ENCODE results near the gene A4GALT. TPM values are rescaled to one million over a fixed set of nuclear protein-coding genes. Genes with fewer than 3 reads are reported as not detected.

A4GALT gene
- total and polyA plus RNA-seq, 2 of the 13 experiments (the other 11 are each of a cell fraction or from before 2014, with no cell fraction given): 0.09 to 1.1 TPM

DNA sequence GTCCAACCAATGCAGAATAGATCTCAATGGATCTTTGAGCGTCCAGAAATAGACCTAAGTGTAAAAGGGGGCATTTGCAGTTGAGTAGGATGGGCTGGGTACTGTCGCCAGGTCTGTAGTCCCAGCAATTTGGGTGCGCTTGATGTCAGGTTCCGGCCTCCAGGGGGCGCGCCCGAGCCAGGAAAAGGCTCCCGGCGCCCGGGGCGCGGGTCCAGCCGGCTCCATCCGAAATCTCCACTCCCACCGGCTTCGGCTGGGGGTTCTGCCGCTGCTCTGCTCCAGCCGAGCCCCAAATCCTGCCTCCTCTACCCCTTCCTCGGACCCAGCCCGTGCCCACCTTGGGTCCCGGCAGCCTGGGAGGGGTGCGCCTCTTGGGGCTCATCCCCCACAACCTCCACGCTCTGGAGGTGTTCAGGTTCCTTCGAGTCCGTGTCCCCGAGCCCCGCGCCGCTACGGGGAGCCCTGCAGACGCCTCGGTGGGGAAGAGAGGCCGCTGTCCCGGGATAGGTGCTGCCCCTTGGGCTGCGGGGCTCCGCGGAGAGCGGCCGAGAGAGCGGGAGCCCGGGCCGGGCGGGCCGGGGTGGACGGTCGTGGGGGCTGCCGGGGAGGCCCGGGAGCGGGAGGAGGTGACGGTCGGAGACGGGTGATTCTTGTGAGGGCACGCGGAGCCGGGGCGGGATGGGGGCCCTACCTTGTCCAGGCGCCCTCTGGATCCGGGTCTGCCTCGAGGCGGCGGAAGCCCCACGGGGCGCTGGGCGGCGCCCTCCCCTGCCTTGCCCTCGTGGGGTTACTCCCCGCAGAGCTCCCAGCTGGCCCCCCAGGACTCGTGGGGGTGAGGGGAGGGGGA is 58.5 kb downstream of the A4GALT start (continued):
- TF ChIP-seq, protein P1, sequence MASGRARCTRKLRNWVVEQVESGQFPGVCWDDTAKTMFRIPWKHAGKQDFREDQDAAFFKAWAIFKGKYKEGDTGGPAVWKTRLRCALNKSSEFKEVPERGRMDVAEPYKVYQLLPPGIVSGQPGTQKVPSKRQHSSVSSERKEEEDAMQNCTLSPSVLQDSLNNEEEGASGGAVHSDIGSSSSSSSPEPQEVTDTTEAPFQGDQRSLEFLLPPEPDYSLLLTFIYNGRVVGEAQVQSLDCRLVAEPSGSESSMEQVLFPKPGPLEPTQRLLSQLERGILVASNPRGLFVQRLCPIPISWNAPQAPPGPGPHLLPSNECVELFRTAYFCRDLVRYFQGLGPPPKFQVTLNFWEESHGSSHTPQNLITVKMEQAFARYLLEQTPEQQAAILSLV (CRISPR knock-in tag; IDR thresholded peaks at IDR 0.05; ENCODE audit: borderline replicate concordance): no peak
- TF ChIP-seq SP2 (CRISPR knock-in tag; IDR thresholded peaks at IDR 0.05) (no peak), ZNF772 (CRISPR knock-in tag; IDR thresholded peaks at IDR 0.05) (no peak), SALL1 (CRISPR knock-in tag; IDR thresholded peaks at IDR 0.05) (no peak), MAZ (IDR thresholded peaks at IDR 0.05; ENCODE audit: borderline replicate concordance, low read depth, low read length) (no peak), MAZ (CRISPR knock-in tag; IDR thresholded peaks at IDR 0.05; ENCODE audit: low read depth) (no peak), TBX3 (IDR thresholded peaks at IDR 0.05; ENCODE audit: borderline replicate concordance) (no peak), RARG (CRISPR knock-in tag; IDR thresholded peaks at IDR 0.05; ENCODE audit: low read depth) (no peak)
- TF ChIP-seq, protein P2, sequence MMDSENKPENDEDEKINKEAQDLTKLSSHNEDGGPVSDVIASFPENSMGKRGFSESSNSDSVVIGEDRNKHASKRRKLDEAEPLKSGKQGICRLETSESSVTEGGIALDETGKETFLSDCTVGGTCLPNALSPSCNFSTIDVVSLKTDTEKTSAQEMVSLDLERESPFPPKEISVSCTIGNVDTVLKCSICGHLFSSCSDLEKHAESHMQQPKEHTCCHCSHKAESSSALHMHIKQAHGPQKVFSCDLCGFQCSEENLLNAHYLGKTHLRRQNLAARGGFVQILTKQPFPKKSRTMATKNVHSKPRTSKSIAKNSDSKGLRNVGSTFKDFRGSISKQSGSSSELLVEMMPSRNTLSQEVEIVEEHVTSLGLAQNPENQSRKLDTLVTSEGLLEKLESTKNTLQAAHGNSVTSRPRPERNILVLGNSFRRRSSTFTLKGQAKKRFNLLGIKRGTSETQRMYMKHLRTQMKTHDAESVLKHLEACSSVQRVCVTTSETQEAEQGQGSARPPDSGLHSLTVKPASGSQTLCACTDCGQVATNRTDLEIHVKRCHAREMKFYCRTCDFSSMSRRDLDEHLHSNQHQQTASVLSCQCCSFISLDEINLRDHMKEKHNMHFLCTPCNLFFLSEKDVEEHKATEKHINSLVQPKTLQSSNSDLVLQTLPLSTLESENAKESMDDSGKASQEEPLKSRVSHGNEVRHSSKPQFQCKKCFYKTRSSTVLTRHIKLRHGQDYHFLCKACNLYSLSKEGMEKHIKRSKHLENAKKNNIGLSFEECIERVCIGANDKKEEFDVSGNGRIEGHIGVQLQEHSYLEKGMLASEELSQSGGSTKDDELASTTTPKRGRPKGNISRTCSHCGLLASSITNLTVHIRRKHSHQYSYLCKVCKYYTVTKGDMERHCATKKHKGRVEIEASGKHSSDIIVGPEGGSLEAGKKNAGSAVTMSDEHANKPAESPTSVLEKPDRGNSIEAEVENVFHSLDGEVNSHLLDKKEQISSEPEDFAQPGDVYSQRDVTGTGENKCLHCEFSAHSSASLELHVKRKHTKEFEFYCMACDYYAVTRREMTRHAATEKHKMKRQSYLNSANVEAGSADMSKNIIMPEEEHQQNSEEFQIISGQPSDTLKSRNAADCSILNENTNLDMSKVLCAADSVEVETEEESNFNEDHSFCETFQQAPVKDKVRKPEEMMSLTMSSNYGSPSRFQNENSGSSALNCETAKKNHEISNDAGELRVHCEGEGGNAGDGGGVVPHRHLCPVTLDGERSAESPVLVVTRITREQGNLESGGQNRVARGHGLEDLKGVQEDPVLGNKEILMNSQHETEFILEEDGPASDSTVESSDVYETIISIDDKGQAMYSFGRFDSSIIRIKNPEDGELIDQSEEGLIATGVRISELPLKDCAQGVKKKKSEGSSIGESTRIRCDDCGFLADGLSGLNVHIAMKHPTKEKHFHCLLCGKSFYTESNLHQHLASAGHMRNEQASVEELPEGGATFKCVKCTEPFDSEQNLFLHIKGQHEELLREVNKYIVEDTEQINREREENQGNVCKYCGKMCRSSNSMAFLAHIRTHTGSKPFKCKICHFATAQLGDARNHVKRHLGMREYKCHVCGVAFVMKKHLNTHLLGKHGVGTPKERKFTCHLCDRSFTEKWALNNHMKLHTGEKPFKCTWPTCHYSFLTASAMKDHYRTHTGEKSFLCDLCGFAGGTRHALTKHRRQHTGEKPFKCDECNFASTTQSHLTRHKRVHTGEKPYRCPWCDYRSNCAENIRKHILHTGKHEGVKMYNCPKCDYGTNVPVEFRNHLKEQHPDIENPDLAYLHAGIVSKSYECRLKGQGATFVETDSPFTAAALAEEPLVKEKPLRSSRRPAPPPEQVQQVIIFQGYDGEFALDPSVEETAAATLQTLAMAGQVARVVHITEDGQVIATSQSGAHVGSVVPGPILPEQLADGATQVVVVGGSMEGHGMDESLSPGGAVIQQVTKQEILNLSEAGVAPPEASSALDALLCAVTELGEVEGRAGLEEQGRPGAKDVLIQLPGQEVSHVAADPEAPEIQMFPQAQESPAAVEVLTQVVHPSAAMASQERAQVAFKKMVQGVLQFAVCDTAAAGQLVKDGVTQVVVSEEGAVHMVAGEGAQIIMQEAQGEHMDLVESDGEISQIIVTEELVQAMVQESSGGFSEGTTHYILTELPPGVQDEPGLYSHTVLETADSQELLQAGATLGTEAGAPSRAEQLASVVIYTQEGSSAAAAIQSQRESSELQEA (CRISPR knock-in tag; IDR thresholded peaks at IDR 0.05; ENCODE audit: not compliant biosample characterization): peak; percentile 61
- TF ChIP-seq, protein P3, sequence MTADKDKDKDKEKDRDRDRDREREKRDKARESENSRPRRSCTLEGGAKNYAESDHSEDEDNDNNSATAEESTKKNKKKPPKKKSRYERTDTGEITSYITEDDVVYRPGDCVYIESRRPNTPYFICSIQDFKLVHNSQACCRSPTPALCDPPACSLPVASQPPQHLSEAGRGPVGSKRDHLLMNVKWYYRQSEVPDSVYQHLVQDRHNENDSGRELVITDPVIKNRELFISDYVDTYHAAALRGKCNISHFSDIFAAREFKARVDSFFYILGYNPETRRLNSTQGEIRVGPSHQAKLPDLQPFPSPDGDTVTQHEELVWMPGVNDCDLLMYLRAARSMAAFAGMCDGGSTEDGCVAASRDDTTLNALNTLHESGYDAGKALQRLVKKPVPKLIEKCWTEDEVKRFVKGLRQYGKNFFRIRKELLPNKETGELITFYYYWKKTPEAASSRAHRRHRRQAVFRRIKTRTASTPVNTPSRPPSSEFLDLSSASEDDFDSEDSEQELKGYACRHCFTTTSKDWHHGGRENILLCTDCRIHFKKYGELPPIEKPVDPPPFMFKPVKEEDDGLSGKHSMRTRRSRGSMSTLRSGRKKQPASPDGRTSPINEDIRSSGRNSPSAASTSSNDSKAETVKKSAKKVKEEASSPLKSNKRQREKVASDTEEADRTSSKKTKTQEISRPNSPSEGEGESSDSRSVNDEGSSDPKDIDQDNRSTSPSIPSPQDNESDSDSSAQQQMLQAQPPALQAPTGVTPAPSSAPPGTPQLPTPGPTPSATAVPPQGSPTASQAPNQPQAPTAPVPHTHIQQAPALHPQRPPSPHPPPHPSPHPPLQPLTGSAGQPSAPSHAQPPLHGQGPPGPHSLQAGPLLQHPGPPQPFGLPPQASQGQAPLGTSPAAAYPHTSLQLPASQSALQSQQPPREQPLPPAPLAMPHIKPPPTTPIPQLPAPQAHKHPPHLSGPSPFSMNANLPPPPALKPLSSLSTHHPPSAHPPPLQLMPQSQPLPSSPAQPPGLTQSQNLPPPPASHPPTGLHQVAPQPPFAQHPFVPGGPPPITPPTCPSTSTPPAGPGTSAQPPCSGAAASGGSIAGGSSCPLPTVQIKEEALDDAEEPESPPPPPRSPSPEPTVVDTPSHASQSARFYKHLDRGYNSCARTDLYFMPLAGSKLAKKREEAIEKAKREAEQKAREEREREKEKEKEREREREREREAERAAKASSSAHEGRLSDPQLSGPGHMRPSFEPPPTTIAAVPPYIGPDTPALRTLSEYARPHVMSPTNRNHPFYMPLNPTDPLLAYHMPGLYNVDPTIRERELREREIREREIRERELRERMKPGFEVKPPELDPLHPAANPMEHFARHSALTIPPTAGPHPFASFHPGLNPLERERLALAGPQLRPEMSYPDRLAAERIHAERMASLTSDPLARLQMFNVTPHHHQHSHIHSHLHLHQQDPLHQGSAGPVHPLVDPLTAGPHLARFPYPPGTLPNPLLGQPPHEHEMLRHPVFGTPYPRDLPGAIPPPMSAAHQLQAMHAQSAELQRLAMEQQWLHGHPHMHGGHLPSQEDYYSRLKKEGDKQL (CRISPR knock-in tag; IDR thresholded peaks at IDR 0.05; ENCODE audit: low read depth): no peak
- TF ChIP-seq, protein P4, sequence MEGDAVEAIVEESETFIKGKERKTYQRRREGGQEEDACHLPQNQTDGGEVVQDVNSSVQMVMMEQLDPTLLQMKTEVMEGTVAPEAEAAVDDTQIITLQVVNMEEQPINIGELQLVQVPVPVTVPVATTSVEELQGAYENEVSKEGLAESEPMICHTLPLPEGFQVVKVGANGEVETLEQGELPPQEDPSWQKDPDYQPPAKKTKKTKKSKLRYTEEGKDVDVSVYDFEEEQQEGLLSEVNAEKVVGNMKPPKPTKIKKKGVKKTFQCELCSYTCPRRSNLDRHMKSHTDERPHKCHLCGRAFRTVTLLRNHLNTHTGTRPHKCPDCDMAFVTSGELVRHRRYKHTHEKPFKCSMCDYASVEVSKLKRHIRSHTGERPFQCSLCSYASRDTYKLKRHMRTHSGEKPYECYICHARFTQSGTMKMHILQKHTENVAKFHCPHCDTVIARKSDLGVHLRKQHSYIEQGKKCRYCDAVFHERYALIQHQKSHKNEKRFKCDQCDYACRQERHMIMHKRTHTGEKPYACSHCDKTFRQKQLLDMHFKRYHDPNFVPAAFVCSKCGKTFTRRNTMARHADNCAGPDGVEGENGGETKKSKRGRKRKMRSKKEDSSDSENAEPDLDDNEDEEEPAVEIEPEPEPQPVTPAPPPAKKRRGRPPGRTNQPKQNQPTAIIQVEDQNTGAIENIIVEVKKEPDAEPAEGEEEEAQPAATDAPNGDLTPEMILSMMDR (CRISPR knock-in tag; IDR thresholded peaks at IDR 0.05): peak; percentile 69

Data from HepG2 (cell line).